Spleen (tissue), 7 donors: Measurements from ENCODE around the gene PRR27.

Experiments
- CTCF ChIP-seq, 11 experiments: fragments of 200-600 bp in 7 of 11; fragments of 450-650 bp in 4 of 11; sonication (generic) in 4 of 11; IDR thresholded peaks in 8 of 11; conservative IDR thresholded peaks in 3 of 11; 1 replicate in 7 of 11; 2 replicates in 4 of 11; pipeline versions ENCODE4 v1.4.0 to v1.8.0; 2016 to 2021; ENCODE audit warnings: antibody characterized with exemption in 11 of 11, inconsistent platforms in 4 of 11, mild to moderate bottlenecking in 1 of 11
- POLR2A ChIP-seq, 3 donors: fragments of 450-650 bp; IDR thresholded peaks; one replicate each; pipeline ENCODE4 v1.5.1; 2017; ENCODE audit warnings: antibody characterized with exemption in 3 of 3, mild to moderate bottlenecking in 1 of 3
- donor health status: DM: no; HTN: no; CAD: no; lungs with moderate emphysema.
- donor health status: DM: no; HTN: no; CAD: no.
- donor health status: DM: no; HTN: no; CAD: no.

GRCh38 chr4:70182517-70183167 is 28.6 kb downstream of the PRR27 start:
- TF ChIP-seq CTCF (IDR thresholded peaks at IDR 0.05 in 8 of 11, conservative IDR thresholded peaks at IDR 0.05 in 3 of 11) (no peak), POLR2A (IDR thresholded peaks at IDR 0.05) (no peak)
